Measurements from ENCODE around the gene DRD2.
"Not testable (repeated sequence)": the region's sequence is repeated elsewhere in the genome, so short reads cannot be mapped to it uniquely, and the experiment has no call there.

DRD2 gene

GRCh38 chr11:113475160-113475761 is at the start of gene DRD2:
Gene DRD2 (minus strand): TSS chr11:113475398. CDS start chr11:113424651, 50,747 bp downstream.
- Mint-ChIP-seq H3K27ac (no peak within 1 kb of the TSS), H3K36me3 (no peaks in the 10 kb centered on the region), H3K4me1 (peaks cover 9% of the 10 kb centered on the region), H3K4me3 (no peak within 1 kb of the TSS), H3K9me3 (peaks cover 2% of the 10 kb centered on the region)
- ATAC-seq: no peak
- no peak for DNase-seq (ENCODE audit: low spot score in 2 of 2)

GRCh38 chr11:113523906-113524305 is 48.7 kb upstream of the DRD2 start:
- H3K4me1 Mint-ChIP-seq; DNase-seq (ENCODE audit: low spot score in 2 of 2); H3K4me3 Mint-ChIP-seq; H3K27ac Mint-ChIP-seq; ATAC-seq; H3K36me3 Mint-ChIP-seq; H3K9me3 Mint-ChIP-seq: not testable (repeated sequence)

- Mint-ChIP-seq H3K27ac (no peak overlapping the region), H3K36me3 (no peaks in the 10 kb centered on the region), H3K4me1 (no peaks in the 10 kb centered on the region), H3K4me3 (no peak overlapping the region), H3K9me3 (no peaks in the 10 kb centered on the region)
- ATAC-seq: no peak
- DNase-seq (ENCODE audit: low spot score in 2 of 2): no peak
These were observed 46.7 kb upstream of the DRD2 start for GRCh38 chr11:113521737-113522517.

DNA sequence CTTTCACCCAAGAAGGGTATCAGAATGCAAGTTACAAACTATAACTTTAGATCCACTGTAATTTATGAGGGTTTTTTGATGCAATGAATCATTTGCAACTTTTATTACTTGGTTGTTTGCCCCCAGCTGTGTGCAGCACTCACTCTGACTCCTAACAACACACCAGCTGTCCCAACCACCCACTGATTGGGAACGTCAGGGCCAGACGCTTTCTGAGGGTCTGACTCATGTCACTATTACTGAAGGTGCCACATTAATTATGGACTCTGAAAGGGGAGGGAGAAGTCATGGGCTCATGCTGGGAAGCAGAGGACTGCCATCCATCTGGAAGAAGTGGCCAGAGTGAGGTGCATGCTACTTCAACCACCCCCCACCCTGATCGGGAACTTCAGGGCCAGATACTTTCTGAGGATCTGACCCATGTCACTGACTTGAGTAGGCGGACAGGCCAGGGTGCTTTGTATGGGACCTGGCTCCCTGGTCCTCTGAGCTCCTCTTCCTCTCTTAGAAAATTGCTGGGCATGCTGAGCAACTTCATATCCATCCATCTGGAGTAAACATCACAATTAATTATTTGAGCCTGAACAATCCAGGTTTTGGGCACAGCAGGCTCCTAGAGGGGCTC is 44.9 kb upstream of the DRD2 start:
- no peak overlapping the region for H3K4me3 Mint-ChIP-seq
- H3K27ac Mint-ChIP-seq: no peak overlapping the region
- ATAC-seq (no peak), DNase-seq (ENCODE audit: low spot score in 2 of 2) (no peak)
- no peaks in the 10 kb centered on the region for H3K4me1 Mint-ChIP-seq
- no peaks in the 10 kb centered on the region for H3K36me3 Mint-ChIP-seq
- H3K9me3 Mint-ChIP-seq: no peaks in the 10 kb centered on the region

GRCh38 chr11:113518716-113519495 is 43.7 kb upstream of the DRD2 start:
- H3K4me1 Mint-ChIP-seq: no peaks in the 10 kb centered on the region
- ATAC-seq (no peak), DNase-seq (ENCODE audit: low spot score in 2 of 2) (no peak)
- H3K9me3 Mint-ChIP-seq: no peaks in the 10 kb centered on the region
- no peaks in the 10 kb centered on the region for H3K36me3 Mint-ChIP-seq
- no peak overlapping the region for H3K4me3 Mint-ChIP-seq
- H3K27ac Mint-ChIP-seq: no peak overlapping the region

DNA sequence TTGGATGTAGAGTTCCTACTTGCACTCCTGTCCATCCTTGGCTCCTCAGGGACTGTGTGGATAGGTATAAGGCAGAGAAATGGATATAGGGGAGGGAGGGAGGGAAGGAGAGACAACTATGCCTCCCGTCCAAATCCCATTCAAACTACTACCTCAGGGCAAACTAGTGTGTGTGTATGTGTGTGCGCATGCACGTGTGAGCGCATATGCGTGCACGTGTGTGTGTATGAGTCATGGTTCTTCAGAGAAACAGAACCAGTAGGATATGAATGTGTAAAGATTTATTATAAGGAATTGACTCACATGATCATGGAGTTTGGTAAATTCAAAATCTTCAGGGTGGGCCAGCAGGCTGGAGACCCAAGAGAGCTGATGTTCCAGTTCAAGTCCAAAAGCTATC is 42.2 kb upstream of the DRD2 start:
- no peak overlapping the region for H3K4me3 Mint-ChIP-seq
- no peak for DNase-seq (ENCODE audit: low spot score in 2 of 2)
- no peak for ATAC-seq
- H3K27ac Mint-ChIP-seq: no peak overlapping the region
- no peaks in the 10 kb centered on the region for H3K36me3 Mint-ChIP-seq
- H3K9me3 Mint-ChIP-seq: no peaks in the 10 kb centered on the region
- H3K4me1 Mint-ChIP-seq: no peaks in the 10 kb centered on the region

- Mint-ChIP-seq H3K36me3 (no peaks in the 10 kb centered on the region), H3K27ac (no peak overlapping the region), H3K4me1 (no peaks in the 10 kb centered on the region), H3K9me3 (no peaks in the 10 kb centered on the region), H3K4me3 (no peak overlapping the region)
- DNase-seq (ENCODE audit: low spot score in 2 of 2): no peak
- no peak for ATAC-seq
These were observed 39.7 kb upstream of the DRD2 start for GRCh38 chr11:113514856-113515255.

GRCh38 chr11:113507341-113507740 is 32.1 kb upstream of the DRD2 start:
- no peak overlapping the region for H3K27ac Mint-ChIP-seq
- ATAC-seq: no peak
- no peaks in the 10 kb centered on the region for H3K4me1 Mint-ChIP-seq
- no peaks in the 10 kb centered on the region for H3K36me3 Mint-ChIP-seq
- H3K4me3 Mint-ChIP-seq: no peak overlapping the region
- DNase-seq (ENCODE audit: low spot score in 2 of 2): no peak
- H3K9me3 Mint-ChIP-seq: no peaks in the 10 kb centered on the region

DNA sequence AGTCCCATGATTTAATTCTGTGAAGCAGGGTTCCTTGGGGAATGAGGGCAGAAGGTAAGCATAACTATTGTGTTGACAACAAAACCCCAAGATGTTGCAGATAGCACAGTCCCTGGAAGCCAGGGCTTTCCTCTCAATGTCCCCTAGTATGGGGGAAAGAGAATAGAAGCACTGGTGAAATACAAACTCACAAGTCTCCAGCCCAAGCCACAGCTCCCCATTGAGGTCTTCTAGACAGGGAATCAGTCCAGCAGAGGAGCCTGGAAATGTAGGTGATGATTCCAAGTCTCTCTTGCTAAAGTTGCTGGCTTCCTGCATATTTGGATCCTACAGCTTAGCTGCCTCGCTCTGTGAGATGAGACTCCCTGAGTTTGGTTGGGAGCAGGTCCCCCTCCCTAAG is 31.7 kb upstream of the DRD2 start:
- no peak overlapping the region for H3K27ac Mint-ChIP-seq
- H3K36me3 Mint-ChIP-seq: no peaks in the 10 kb centered on the region
- no peaks in the 10 kb centered on the region for H3K9me3 Mint-ChIP-seq
- ATAC-seq: no peak
- no peak overlapping the region for H3K4me3 Mint-ChIP-seq
- DNase-seq (ENCODE audit: low spot score in 2 of 2): no peak
- H3K4me1 Mint-ChIP-seq: no peaks in the 10 kb centered on the region

GRCh38 chr11:113506461-113506860 is 31.3 kb upstream of the DRD2 start:
- Mint-ChIP-seq H3K27ac (no peak overlapping the region), H3K9me3 (no peaks in the 10 kb centered on the region), H3K36me3 (no peaks in the 10 kb centered on the region), H3K4me1 (no peaks in the 10 kb centered on the region), H3K4me3 (no peak overlapping the region)
- no peak for ATAC-seq
- no peak for DNase-seq (ENCODE audit: low spot score in 2 of 2)

- ATAC-seq: no peak
- DNase-seq (ENCODE audit: low spot score in 2 of 2): no peak
- Mint-ChIP-seq H3K27ac (no peak overlapping the region), H3K9me3 (no peaks in the 10 kb centered on the region), H3K4me3 (no peak overlapping the region), H3K4me1 (no peaks in the 10 kb centered on the region), H3K36me3 (no peaks in the 10 kb centered on the region)
These were observed 30.6 kb upstream of the DRD2 start for GRCh38 chr11:113505541-113506375.

DNA sequence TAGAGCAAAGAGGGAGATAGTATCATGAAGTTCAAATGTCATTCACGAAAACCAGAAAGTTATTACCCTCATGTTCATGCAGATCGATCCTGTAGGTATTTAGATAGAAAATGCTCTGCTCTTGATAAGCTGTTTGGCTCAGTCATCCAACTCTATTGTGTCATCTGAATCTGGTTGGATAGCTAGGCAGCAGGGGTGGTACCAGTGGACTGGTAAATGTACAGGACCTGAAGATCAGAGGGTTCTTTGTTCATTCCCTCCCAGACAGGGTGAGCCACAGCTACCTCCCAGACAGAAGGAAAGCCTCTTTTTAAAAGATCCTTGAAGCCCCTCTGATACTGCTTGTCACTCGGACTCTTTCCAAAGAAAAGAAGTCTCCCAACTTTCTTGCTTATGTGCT is 29.8 kb upstream of the DRD2 start:
- Mint-ChIP-seq H3K4me1 (no peaks in the 10 kb centered on the region), H3K27ac (no peak overlapping the region), H3K4me3 (no peak overlapping the region), H3K9me3 (no peaks in the 10 kb centered on the region), H3K36me3 (no peaks in the 10 kb centered on the region)
- ATAC-seq (no peak), DNase-seq (ENCODE audit: low spot score in 2 of 2) (no peak)

DNA sequence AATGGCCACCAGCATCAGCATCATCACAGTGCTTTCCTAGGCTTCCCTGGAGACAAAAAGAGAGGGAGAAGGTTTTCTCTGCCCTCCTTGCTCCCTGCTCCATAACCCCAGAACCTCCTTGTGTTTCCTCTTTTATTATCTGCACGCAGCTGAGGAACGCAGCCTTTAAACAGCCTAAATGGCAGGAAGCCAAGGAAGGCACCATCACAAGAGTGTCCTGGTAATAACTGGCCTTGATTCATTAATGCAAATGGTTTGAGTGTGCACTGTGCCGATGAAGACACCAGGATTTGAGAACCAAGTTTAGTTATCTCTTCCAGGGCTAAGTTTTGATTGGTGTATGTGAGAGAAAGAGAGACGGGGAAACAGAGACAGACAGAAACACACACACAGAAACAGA is 29.4 kb upstream of the DRD2 start:
- Mint-ChIP-seq H3K27ac (no peak overlapping the region), H3K36me3 (no peaks in the 10 kb centered on the region), H3K4me3 (no peak overlapping the region), H3K9me3 (no peaks in the 10 kb centered on the region), H3K4me1 (no peaks in the 10 kb centered on the region)
- DNase-seq (ENCODE audit: low spot score in 2 of 2) (no peak), ATAC-seq (no peak)

- DNase-seq (ENCODE audit: low spot score in 2 of 2) (no peak), ATAC-seq (no peak)
- no peaks in the 10 kb centered on the region for H3K9me3 Mint-ChIP-seq
- H3K27ac Mint-ChIP-seq: no peak overlapping the region
- H3K36me3 Mint-ChIP-seq: no peaks in the 10 kb centered on the region
- H3K4me3 Mint-ChIP-seq: no peak overlapping the region
- no peaks in the 10 kb centered on the region for H3K4me1 Mint-ChIP-seq
These were observed 28.9 kb upstream of the DRD2 start for GRCh38 chr11:113504071-113504470.

Data from stimulated activated effector memory CD8-positive, alpha-beta T cell treated with anti-CD3 and anti-CD28 coated beads, Interleukin-12 subunit alpha, Interleukin-12 subunit beta, amount 100 ng/mL, for 72 hours (primary cell).